GM19468 (cell line): ENCODE results near the gene PLCL1.

Experiments used
- ATAC-seq: cut with Tn5 transposase; IDR thresholded peaks from one replicate; pipeline ENCODE4 v1.9.1; 2021; ENCODE audit warnings: mild to moderate bottlenecking, moderate library complexity, moderate number of reproducible peaks; ENCODE audit not compliant: unreplicated experiment; ENCODE audit errors: extremely low read depth

The PLCL1 gene

GRCh38 chr2:197804049-197804757 lies at the start of gene PLCL1:
Gene PLCL1, plus strand, starts transcription at chr2:197804593.
- ATAC-seq, result peak; percentile 99

GRCh38 chr2:197759013-197759412 lies 45.4 kb upstream of the PLCL1 start:
- ATAC-seq, result no peak

- no peak for ATAC-seq
Measured at GRCh38 chr2:197759625-197760292, 44.6 kb upstream of the PLCL1 start.

GRCh38 chr2:197760293-197760657 lies 44.1 kb upstream of the PLCL1 start:
- ATAC-seq, result no peak

- ATAC-seq, result no peak
Measured at GRCh38 chr2:197777823-197778407, 26.5 kb upstream of the PLCL1 start.

GRCh38 chr2:197779261-197779660 lies 25.1 kb upstream of the PLCL1 start:
- ATAC-seq, result no peak

- no peak for ATAC-seq
Measured at GRCh38 chr2:197782126-197782525, 22.3 kb upstream of the PLCL1 start.

- no peak for ATAC-seq
Measured at GRCh38 chr2:197784956-197785941, 19.1 kb upstream of the PLCL1 start, which contains the start of gene BOLL. Gene BOLL, minus strand, starts transcription at chr2:197785319. Its CDS starts 3,469 bp downstream, at chr2:197781850.

GRCh38 chr2:197786010-197786877 lies 18.1 kb upstream of the PLCL1 start:
- ATAC-seq, result peak; percentile 24

GRCh38 chr2:197793456-197793855 lies 10.9 kb upstream of the PLCL1 start:
- ATAC-seq, result no peak

GRCh38 chr2:197795277-197795676 lies 9.1 kb upstream of the PLCL1 start:
- ATAC-seq, result no peak

- no peak for ATAC-seq
Measured at GRCh38 chr2:197798187-197798586, 6.2 kb upstream of the PLCL1 start.

- ATAC-seq, result no peak
Measured at GRCh38 chr2:197799068-197799467, 5.3 kb upstream of the PLCL1 start.

GRCh38 chr2:197800091-197800490 lies 4.3 kb upstream of the PLCL1 start:
- no peak for ATAC-seq

GRCh38 chr2:197801033-197801432 lies 3.4 kb upstream of the PLCL1 start:
- ATAC-seq, result no peak

GRCh38 chr2:197803033-197803444 lies 1.4 kb upstream of the PLCL1 start:
- no peak for ATAC-seq

- ATAC-seq, result no peak
Measured at GRCh38 chr2:197804758-197805714, 643 bp downstream of the PLCL1 start.
